ENCODE measurements around the gene RIPOR1.

RIPOR1 gene

DNA sequence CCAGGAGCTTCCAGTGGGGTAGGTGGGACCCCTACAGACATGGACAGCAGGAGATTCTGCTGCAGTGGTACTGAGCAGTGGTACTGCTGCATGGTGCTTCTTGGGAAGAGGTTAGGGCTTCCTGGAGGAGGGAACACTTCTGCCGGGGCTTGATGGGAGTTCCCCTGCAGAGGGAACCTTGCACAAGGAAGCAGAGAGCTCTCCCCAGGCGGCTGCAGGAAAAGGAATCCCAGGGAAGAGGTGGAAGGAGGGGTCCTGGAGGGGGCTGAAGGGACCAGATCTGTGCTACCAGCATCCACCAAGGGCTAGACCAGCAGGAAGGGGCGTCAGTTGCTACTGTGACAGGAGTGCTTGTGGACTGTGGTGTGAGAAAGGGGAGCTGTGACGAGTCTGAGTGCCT lies 10.6 kb downstream of the RIPOR1 start:
- DNase-seq: no peak

DNA sequence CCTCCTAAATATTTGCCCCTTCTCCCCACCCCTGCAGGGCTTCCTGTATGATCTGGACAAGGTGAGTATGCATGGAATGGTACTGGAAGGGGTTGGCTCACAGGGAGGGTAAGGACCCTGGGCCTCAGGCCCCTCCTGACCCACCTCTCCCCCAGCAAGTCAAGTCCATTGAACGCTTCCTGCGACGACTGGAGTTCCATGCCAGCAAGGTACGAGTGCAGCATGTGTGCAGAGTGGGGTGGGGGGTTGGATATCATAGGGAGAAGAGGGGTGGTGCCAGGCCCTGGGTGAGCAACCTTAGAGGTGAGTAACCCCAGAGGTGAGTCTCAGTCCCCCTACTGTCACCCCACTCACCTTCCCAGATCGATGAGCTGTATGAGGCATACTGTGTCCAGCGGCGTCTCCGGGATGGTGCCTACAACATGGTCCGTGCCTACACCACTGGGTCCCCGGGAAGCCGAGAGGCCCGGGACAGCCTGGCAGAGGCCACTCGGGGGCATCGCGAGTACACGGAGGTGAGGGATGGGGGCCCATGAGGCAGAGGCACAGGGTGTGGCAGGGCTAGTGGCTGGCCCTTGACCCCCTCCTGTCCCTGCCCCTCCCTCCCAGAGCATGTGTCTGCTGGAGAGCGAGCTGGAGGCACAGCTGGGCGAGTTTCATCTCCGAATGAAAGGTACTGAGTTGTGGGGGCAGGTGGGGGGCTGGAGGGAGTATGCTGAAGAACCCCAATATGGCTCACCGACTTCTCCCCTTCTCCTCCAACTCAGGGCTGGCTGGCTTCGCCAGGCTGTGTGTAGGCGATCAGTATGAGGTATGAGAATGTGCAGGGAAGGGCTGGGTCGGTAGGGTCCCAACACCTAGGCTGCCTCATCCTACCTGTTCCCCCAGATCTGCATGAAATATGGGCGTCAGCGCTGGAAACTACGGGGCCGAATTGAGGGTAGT lies 11.3 kb downstream of the RIPOR1 start:
- no peak for DNase-seq

DNA sequence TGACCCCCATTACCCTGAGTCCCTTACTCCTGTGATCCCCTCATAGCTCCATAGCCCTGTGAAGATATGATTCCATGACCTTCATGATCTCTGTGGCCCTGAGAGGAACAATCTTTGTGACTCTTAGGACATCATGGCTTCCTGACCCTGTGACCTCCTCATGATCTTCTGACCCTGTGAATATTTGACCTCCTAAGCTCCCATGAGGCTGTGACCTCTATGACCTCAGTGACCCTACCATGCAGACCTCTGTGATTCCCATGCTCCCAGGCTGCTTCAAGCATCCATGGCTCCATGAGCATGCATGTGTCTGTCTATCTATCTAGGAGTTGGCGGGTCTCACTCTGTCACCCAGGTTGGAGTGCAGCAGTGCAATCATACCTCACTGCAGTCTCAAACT lies 12.1 kb downstream of the RIPOR1 start:
- DNase-seq: no peak

DNA sequence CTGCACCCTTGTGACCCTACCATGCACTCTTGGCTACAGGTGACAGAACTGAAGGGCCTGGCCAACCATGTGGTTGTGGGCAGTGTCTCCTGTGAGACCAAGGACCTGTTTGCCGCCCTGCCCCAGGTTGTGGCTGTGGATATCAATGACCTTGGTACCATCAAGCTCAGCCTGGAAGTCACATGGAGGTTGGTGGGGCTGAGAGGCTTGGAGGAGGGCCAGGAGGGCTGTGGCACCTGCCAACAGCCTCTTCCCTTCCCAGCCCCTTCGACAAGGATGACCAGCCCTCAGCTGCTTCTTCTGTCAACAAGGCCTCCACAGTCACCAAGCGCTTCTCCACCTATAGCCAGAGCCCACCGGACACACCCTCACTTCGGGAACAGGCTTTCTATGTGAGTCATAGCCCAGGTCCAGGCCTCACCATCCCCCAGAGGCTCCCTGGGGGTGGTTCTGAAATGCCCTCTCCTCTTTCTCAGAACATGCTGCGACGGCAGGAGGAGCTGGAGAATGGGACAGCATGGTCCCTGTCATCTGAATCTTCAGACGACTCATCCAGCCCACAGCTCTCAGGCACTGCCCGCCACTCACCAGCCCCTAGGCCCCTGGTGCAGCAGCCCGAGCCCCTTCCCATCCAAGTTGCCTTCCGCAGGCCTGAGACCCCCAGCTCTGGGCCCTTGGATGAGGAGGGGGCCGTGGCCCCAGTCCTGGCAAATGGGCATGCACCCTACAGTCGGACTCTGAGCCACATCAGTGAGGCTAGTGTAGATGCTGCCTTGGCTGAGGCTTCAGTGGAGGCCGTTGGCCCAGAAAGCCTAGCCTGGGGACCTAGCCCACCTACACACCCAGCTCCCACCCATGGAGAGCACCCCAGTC lies 13.0 kb downstream of the RIPOR1 start:
- DNase-seq: peak; percentile 46

DNA sequence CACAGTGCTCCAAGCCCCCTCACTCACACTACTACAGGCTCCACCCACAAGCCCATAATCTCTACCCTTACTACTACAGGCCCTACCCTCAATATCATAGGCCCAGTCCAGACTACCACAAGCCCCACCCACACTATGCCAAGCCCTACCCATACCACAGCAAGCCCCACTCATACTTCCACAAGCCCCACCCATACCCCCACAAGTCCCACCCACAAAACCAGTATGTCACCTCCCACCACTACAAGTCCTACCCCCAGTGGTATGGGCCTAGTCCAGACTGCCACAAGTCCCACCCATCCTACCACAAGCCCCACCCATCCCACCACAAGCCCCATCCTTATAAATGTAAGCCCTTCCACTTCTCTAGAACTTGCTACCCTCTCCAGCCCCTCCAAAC lies 13.8 kb downstream of the RIPOR1 start:
- DNase-seq: no peak

DNA sequence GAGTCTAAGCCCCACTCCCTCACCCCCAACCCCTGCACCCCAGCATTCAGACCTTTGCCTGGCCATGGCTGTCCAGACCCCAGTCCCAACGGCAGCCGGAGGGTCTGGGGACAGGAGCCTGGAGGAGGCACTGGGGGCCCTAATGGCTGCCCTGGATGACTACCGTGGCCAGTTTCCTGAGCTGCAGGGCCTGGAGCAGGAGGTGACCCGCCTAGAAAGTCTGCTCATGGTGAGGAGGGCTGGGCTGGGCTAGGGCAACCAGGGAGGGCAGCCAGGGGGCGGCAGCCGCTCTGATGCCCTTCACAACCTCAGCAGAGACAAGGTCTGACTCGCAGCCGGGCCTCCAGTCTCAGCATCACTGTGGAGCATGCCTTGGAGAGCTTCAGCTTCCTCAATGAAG lies 14.4 kb downstream of the RIPOR1 start:
- no peak for DNase-seq

DNA sequence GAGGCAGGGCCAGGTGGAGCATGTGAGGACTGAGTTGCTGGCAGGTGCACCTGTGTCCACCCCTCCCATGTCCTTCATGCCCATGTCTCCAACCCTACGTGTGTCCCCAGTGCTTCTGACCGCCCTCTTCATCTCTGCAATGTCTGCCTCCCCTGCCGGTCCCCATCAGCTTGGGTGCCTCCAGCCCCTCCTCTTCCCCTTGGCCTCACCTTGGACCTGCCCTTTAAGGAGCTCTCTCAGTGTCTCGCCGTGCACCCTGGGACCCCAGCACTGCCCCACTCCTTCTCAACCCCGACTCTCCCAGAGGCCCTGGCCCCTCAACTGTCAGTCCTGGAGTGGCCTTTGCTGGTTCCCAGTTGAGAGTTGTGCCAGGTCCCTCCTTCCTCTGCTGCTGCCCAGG lies 15.0 kb downstream of the RIPOR1 start:
- DNase-seq: no peak

DNA sequence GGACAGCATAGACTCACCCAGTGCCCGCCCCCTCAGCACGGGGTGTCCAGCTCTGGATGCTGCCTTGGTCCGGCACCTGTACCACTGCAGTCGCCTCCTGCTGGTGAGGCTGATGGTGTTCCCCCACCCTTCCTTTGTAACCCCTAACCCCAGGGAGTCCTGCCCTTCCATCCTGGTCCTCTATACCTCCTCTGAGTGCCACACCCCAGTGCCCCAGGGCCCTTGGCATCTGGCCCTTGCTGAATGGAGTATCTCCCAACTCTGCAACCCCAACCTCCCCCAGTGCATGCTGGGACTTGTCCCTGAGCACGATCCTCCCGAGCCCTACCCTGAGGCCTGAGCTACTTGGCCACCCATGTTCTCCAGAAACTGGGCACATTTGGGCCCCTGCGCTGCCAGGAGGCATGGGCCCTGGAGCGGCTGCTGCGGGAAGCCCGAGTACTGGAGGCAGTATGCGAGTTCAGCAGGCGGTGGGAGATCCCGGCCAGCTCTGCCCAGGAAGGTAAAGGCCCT lies 15.8 kb downstream of the RIPOR1 start:
- DNase-seq: no peak

DNA sequence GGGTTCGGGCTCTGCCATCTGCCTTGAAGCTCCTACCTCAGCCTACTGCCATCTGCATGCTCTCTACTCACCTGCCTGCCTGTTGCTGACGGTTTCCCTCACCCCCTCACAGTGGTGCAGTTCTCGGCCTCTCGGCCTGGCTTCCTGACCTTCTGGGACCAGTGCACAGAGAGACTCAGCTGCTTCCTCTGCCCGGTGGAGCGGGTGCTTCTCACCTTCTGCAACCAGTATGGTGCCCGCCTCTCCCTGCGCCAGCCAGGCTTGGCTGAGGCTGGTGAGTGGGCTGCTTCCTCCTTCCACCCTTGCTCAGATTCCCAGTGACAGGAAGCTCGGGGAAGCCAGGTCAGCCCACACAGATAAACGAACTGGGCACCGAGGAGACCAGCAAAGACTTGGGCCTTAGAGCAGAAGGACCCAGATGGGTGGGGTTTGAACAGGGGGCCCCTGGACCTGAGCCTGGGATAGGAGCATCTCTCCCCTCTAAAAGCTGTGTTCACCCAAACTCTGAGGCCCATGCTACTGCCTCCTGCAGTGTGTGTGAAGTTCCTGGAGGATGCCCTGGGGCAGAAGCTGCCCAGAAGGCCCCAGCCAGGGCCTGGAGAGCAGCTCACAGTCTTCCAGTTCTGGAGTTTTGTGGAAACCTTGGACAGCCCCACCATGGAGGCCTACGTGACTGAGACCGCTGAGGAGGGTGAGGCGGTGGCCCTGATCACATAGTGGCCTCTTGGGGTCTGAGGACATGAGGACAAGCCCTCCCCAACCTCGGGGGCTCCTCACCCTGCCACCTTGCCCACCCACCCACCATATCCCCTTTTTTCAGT lies 16.4 kb downstream of the RIPOR1 start:
- no peak for DNase-seq

DNA sequence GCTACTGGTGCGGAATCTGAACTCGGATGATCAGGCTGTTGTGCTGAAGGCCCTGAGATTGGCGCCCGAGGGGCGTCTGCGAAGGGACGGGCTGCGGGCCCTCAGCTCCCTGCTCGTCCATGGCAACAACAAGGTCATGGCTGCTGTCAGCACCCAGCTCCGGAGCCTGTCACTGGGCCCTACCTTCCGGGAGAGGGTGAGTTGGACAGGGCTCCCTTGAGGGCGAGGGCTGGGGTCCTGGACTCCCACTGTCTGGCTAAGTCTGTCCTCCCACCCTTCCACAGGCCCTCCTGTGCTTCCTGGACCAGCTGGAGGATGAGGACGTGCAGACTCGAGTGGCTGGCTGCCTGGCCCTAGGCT lies 17.0 kb downstream of the RIPOR1 start:
- no peak for DNase-seq

DNA sequence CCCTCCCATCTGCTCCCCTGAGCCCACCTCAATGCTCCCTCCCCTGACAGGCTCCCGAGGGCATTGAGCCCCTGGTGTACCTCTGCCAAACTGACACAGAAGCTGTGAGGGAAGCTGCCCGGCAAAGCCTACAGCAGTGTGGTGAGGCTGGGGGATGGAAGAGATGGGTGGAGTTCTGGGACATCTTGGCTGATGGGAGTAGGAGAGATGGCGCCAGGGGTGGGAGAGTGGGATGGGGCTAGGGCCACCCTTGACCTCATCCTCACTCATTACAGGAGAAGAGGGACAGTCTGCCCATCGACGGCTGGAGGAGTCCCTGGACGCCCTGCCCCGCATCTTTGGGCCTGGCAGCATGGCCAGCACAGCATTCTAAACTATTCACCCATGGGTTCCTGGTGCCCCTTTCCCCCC lies 17.5 kb downstream of the RIPOR1 start:
- no peak for DNase-seq

DNA sequence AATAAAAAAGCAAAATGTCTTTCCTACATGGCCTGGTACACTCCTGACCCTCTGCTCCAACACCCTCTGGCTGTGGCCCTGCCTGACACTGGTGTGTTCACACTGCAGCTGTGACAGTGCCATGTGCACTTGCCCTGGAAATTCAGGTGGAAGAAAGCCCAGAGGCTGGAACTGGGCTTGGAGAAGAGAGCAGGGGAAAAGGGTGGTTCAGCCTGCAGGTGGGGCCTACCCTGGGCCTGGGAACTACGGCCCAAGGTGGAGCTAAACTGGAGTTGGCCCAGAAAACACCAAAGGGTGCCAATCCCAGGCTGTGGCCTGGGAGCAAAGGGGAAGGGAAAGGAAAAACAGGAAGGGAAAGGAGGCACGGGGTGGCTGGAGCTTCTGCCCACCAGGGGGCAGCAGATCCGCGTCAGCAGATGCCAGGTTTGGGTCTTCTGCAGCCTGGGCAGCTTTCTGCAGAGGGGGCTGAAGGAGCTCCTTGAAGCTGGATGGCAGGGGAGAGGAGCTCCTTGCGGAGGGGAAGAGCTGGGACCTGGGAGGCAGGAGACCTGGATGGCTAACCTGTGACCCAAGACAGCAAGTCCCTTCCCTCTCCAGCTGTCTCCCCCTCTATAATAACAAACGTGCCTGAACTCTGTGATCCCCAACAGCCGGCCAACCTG lies 18.3 kb downstream of the RIPOR1 start:
- peak; percentile 21 for DNase-seq

DNA sequence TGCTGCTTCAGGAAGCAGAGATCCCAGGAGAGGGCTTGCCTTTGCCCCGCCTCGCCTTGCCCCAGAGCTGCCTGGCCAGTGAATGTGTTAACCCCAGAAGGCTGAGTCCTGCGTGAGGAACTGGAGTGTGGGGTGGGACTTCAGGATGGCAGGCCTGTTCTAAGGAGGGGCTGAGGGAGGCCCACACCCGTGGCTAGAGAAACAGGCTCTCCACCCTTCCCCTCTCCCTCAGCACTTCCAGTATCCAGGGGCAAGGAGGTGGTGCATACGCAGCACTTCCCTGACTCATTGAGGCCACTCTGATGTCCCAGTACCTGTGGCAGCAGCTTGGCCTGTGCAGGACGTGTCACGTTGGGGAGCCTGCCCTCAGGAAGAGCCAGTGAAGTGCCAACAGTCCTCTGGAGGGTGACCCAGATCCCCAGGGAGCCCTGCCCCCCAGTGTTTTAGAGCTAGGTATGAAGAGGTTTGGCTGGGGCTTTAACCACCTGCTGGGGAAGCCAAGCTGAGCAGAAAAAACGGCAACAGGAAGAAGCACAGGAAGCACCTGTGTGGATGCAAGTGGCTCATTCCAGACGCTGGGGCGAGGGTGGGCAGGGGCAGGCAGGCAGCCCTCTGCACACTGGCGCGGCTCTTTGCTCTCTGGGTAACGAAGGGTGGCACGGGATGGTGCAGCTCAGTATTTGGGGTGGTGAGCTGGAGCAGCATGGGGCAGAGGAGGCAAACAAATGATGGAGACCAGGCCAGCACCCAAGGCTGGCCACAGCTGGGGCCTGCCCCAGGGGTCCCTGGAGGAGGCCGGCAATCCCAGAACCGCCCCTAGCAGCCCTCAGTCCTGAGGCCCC lies 19.0 kb downstream of the RIPOR1 start:
- no peak for DNase-seq

DNA sequence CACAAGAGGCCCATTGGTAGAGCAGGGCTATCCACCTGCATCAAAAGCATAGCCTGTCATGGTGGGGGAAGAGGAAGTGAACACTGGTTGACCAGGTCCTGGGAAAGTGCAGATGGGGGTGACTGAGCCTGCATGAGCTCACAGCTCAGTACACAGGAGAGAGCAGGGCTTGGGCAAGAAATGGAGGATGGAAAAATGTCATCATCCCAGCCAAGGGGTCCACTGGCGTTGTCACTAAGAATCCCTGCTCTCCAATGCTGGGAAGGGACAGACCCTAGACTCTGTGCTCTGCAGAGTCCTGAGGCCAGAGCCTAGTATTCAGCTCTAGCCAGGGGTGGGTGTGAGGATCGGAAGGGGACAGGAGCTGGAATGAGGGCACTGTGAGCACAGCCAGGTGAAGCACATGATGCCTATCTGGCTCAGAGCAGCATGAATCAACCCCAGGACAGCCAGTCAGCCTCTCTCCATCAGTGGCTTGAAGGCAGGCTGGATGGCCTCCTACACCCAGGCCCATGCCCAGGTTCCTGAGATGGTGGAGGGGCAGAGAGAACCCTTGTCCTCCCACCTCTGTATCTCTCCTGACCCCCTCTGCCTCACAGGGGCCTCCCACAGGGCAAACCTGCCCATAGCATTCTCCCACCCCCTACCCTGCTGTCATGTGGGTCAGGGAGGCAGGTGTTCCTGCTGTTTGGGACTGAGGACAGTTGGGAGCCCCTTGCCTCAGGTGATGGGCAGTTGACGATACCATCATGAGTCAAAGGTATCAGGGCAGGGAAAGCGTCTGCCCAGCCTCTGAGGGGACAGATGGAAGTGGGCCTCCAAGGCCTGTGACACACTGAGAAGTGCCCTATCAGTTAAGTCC lies 19.9 kb downstream of the RIPOR1 start:
- no peak for DNase-seq

DNA sequence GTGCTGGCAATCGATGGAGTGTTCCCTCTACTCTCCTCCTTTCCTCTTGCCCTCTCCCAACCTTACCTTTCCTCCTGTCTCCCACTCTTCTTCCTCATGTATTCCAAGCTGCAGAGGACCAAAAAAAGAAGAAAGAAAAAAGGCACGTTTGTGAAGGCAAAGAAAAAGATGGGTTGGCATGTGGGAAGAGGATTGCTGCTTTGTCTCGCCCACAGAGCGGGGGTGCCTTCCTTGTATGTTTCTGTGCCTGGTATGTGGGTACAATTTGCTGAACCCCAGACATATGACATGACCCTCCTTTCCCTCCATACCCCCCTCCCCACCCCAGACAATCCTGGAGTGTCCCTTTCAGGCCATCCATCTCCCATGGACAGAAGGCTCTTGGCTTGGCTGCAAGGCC lies 20.6 kb downstream of the RIPOR1 start:
- no peak for DNase-seq

DNA sequence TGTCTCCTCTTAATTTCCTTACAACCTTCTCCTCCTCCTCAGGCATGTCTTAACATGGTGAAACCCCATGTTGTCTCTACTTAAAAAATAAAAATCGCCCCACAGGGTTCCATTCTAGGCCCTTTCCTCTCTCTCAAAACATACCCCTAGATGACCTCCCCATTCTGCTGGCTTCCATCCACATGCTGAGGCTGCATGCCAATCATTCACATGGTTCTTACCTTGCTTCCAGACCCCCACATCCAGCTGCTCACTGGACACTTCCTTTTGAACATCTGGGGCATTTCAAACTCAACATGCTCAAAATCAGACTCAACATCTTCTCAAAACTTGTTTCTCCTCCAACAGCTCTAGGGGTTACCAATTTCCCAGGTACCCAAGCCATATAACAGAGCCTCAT lies 21.3 kb downstream of the RIPOR1 start:
- no peak for DNase-seq

DNA sequence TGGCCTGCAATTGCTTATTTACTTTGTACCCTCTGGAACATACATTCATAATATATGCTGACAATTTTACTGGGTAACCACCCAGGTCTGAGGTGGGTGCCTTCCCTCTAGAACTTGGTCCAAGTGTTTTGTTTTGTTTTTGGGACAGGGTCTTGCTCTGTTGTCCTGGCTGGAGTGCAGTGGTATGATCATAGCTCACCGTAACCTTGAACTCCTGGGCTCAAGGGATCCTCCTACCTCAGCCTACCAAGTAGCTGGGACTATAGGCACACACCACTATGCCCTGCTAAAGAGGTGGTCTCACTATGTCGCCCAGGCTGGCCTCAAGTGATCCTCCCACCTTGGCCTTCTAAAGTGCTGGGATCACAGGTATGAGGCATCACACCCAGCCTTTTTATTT lies 22.5 kb downstream of the RIPOR1 start:
- DNase-seq: no peak

DNA sequence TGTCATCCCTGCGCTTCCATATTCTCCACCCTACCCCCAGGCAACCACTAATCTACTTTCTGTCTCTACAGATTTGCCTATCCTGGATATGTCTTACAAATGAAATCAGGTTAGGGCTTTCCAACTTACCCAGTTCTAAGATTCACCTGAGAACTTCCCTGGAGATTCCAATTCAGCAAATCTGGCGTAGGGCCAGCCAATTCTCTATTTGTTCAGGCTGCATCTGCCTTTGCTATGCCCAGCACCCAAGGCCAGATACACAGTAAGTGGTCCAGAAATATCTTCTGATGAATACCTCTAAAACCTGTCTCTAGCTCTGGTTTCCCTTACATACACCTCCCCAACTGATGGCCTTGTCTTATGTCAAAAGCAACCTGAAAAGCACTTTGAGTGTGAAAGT lies 23.3 kb downstream of the RIPOR1 start:
- DNase-seq: peak; percentile 10

DNA sequence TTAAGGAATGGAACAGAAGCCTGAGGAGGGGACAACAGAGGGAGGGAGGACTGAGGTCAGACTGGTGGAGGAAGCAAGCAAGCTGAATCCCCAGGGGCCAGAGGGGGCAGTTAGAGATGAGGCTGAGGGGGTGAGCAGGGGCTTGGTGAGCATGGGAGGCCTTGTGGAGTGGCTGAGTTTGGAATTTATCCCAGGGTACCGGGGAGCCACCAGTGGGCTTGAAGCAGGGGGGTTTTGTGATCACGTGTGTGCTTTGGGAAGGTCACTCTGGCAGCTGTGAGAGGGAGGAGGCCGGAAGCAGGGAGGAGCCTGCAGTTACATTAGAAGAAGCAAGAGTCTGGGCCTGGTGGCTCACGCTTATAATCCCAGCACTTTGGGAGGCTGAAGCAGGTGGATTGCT lies 23.8 kb downstream of the RIPOR1 start:
- no peak for DNase-seq

DNA sequence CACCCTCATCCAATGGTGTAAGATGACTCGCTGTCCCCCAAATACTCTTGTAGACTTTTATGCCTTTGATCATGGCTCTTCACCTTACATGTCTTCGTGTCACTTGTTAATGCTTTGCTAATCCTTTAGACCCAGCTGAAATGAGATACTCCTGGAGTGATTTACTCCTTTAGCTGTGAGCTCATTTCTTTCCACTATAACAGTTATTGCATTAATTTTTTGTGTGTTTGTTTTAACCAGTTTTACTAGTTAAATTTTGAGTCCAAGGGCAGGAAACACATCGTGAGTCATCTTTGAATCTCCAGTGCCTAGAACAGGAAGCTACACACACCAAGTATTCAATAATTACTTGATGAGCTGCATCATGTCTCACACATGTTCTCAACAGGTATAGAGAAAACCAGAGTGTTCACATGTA lies 27.2 kb downstream of the RIPOR1 start:
- no peak for DNase-seq
